Left lung (tissue), 14 donors: ENCODE results near the gene CSNK2B. TPM values are rescaled to one million over a fixed set of nuclear protein-coding genes. Genes with fewer than 3 reads are reported as not detected.

ENCODE experiments used
- ATAC-seq: fragments of 200-7000 bp; cut with Tn5 transposase; one replicate; pipeline ENCODE4 v1.9.1; 2020; ENCODE audit warnings: moderate library complexity
- DNase-seq, 4 donors: peaks; one replicate each; pipeline ENCODE4 v3.0.0-alpha.2; 2013 to 2020
- H3K27ac ChIP-seq, 2 donors: fragments of 200-600 bp; sonication (generic) in 1 of 2; one replicate each; pipeline versions ENCODE4 v1.5.0 to v1.8.0; 2020 to 2021
- H3K27me3 ChIP-seq, 2 donors: fragments of 200-600 bp; sonication (generic) in 1 of 2; one replicate each; pipeline versions ENCODE4 v1.5.0 to v1.8.0; 2020 to 2021
- H3K36me3 ChIP-seq, 2 donors: fragments of 200-600 bp; sonication (generic) in 1 of 2; one replicate each; pipeline versions ENCODE4 v1.5.0 to v1.8.0; 2020 to 2021
- H3K4me1 ChIP-seq, 2 donors: fragments of 200-600 bp; one replicate each; pipeline ENCODE4 v1.8.0; 2021
- H3K4me3 ChIP-seq, 2 donors: fragments of 200-600 bp; sonication (generic) in 1 of 2; one replicate each; pipeline versions ENCODE4 v1.5.0 to v1.8.0; 2020 to 2021; ENCODE audit warnings: mild to moderate bottlenecking in 1 of 2
- H3K9me3 ChIP-seq, 2 donors: fragments of 200-600 bp; sonication (generic) in 1 of 2; one replicate each; pipeline versions ENCODE4 v1.5.0 to v1.8.0; 2020 to 2021
- CTCF ChIP-seq, 2 donors: fragments of 200-600 bp; sonication (generic) in 1 of 2; IDR thresholded peaks; one replicate each; pipeline versions ENCODE4 v1.5.0 to v1.8.0; 2021; ENCODE audit warnings: antibody characterized with exemption in 2 of 2
- intact Hi-C, 2 donors: fragments of 100-400 bp; cut with DNase I; formaldehyde crosslinking; loops; one replicate each; pipeline versions ENCODE4 v1.11.2 to v1.14.2; 2022
- long read RNA-seq, 12 donors: library from polyadenylated mRNA in 2 of 12; unstranded in 2 of 12; transcript quantifications; one replicate each; pipeline ENCODE4 v2.0.0 and lab custom pipeline, GENCODE V29; 2019 to 2026
- polyA plus RNA-seq, 6 donors: library from polyadenylated mRNA; unstranded; fragments of 120-200 nt; gene quantifications; one replicate each; pipeline ENCODE4 v1.2.1, GENCODE V29; 2013; ENCODE audit not compliant: insufficient read length in 6 of 6
- total RNA-seq, 2 donors: library from RNA; stranded (reverse); fragmentation: NEBNext Ultra II Directional; extraction: Animal tissue kit (Norgen Biotek cat#: 25700); gene quantifications; one replicate each; pipeline ENCODE4 v1.2.1, GENCODE V29; 2021
- donor health status: DM: no; HTN: yes; CAD: no.
- donor health status: DM: no; HTN: no; CAD: no.

Gene CSNK2B
- total RNA-seq (100 to 1,000 TPM in 1 of 2 donors, 10 to 100 TPM in 1; 96.6 to 128 TPM), polyA plus RNA-seq (100 to 1,000 TPM; 189 to 210 (median 196) TPM)
- long read RNA-seq, donor 1, transcript CSNK2B-203 (7 exons, 948 nt): major isoform, 100 of 135 reads
- long read RNA-seq, donor 1, partial matches to known transcripts: 24 of 135 reads
- long read RNA-seq, donor 1, other reads (novel, unspliced or antisense): 8 of 135 reads
- long read RNA-seq, donor 2, transcript CSNK2B-203 (7 exons, 948 nt): major isoform, 77 of 102 reads
- long read RNA-seq, donor 2, partial matches to known transcripts: 17 of 102 reads
- long read RNA-seq, donor 2, other reads (novel, unspliced or antisense): 0 of 102 reads
- long read RNA-seq, donor 3, transcript CSNK2B-203 (7 exons, 948 nt): major isoform, 68 of 73 reads
- long read RNA-seq, donor 3, partial matches to known transcripts: 0 of 73 reads
- long read RNA-seq, donor 3, other reads (novel, unspliced or antisense): 0 of 73 reads
- long read RNA-seq, donor 4, transcript CSNK2B-203 (7 exons, 948 nt): major isoform, 110 of 116 reads
- long read RNA-seq, donor 4, partial matches to known transcripts: 2 of 116 reads
- long read RNA-seq, donor 4, other reads (novel, unspliced or antisense): 2 of 116 reads
- long read RNA-seq, donor 5, transcript CSNK2B-203 (7 exons, 948 nt): major isoform, 74 of 83 reads
- long read RNA-seq, donor 5, partial matches to known transcripts: 5 of 83 reads
- long read RNA-seq, donor 5, other reads (novel, unspliced or antisense): 0 of 83 reads
- long read RNA-seq, donor 6, transcript CSNK2B-203 (7 exons, 948 nt): major isoform, 65 of 68 reads
- long read RNA-seq, donor 6, partial matches to known transcripts: 0 of 68 reads
- long read RNA-seq, donor 6, other reads (novel, unspliced or antisense): 0 of 68 reads
- long read RNA-seq, donor 7, transcript CSNK2B-203 (7 exons, 948 nt): major isoform, 17 of 26 reads
- long read RNA-seq, donor 7, partial matches to known transcripts: 6 of 26 reads
- long read RNA-seq, donor 7, other reads (novel, unspliced or antisense): 0 of 26 reads
- long read RNA-seq, donor 8, transcript CSNK2B-203 (7 exons, 948 nt): major isoform, 54 of 61 reads
- long read RNA-seq, donor 8, partial matches to known transcripts: 0 of 61 reads
- long read RNA-seq, donor 8, other reads (novel, unspliced or antisense): 0 of 61 reads
- long read RNA-seq, donor 9: 0 reads
- long read RNA-seq, donor 10, transcript CSNK2B-203 (7 exons, 948 nt): major isoform, 143 of 154 reads
- long read RNA-seq, donor 10, partial matches to known transcripts: 0 of 154 reads
- long read RNA-seq, donor 10, other reads (novel, unspliced or antisense): 10 of 154 reads
- long read RNA-seq, donor 11, transcript CSNK2B-203 (7 exons, 948 nt): major isoform, 99 of 131 reads
- long read RNA-seq, donor 11, partial matches to known transcripts: 29 of 131 reads
- long read RNA-seq, donor 11, other reads (novel, unspliced or antisense): 0 of 131 reads
- long read RNA-seq, donor 12, transcript CSNK2B-203 (7 exons, 948 nt): major isoform, 59 of 61 reads
- long read RNA-seq, donor 12, partial matches to known transcripts: 0 of 61 reads
- long read RNA-seq, donor 12, other reads (novel, unspliced or antisense): 0 of 61 reads

- H3K4me3 ChIP-seq: peak within 1 kb of the TSS; percentile 57 to 66
- peak in 1 of 2 donors; percentile 26 for TF ChIP-seq CTCF (IDR thresholded peaks at IDR 0.05)
- peak; percentile 93 for ATAC-seq
- H3K27ac ChIP-seq: peak within 1 kb of the TSS; percentile 93 to 94
- DNase-seq: peak; percentile 97 to 99 (median 98)
- H3K27me3 ChIP-seq: no peaks in the 10 kb centered on the region
- intact Hi-C loops: no loop called here
- peaks cover 19 to 58% of the 10 kb centered on the region in 2 donors for H3K4me1 ChIP-seq
- no peaks in the 10 kb centered on the region for H3K9me3 ChIP-seq
- H3K36me3 ChIP-seq: peaks cover 0 to 62% of the 10 kb centered on the region in 2 donors
These were observed at the start of gene CSNK2B for GRCh38 chr6:31665501-31666336. TSS of gene CSNK2B (plus strand) at chr6:31666080. CDS start at chr6:31666832, 752 bp downstream.

GRCh38 chr6:31617010-31617409 is 48.9 kb upstream of the CSNK2B start:
- DNase-seq (no peak), ATAC-seq (no peak)
- H3K36me3 ChIP-seq: no peaks in the 10 kb centered on the region
- H3K4me3 ChIP-seq: peak overlapping the region in 1 of 2 donors; percentile 51
- intact Hi-C loops: no loop called here
- no peak for TF ChIP-seq CTCF (IDR thresholded peaks at IDR 0.05)
- H3K9me3 ChIP-seq: no peaks in the 10 kb centered on the region
- no peaks in the 10 kb centered on the region for H3K27me3 ChIP-seq
- no peak overlapping the region for H3K27ac ChIP-seq
- H3K4me1 ChIP-seq: peaks cover 7 to 44% of the 10 kb centered on the region in 2 donors

DNA sequence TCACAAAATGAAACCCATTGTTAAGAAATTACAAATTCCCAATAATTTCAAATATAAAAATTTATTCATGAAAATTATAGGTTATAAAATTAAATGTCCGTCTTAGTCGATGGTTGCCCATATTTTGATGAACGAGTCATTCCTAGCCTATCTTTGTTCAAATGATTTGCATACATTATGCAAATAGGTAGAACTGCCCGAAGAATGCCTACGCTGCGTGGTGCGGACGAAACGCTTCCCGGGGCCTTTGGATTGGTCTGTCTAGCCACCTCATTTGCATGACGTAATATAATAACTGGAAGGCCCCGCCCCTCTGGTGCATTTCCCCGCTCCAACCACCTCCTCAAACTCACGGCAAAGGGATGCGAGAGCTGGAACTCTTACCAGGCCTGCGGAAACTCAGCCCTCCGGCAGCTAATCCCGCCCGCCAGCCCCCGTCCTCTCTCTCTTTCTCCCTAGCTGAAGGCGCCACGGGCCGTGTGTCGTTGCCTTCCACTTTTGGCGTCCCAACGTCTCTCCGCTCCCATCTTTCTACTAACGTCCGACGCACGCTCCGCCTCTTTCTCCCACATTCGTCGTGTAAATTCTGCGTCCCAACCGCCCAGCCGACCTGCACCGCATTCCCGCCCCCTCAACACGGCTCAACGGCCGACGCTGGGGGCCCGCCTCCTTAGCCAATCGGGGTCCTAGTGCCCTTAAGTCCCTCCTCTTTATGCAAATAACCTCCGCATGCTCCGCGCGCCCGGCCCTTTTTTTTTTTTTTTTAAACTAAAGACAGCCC is 45.9 kb upstream of the CSNK2B start:
- Histone ChIP-seq H3K4me1 (peaks cover 17 to 47% of the 10 kb centered on the region in 2 donors), H3K4me3 (peak overlapping the region; percentile 47 to 85), H3K27ac (peak overlapping the region; percentile 97 to 98), H3K9me3 (no peaks in the 10 kb centered on the region), H3K36me3 (peaks cover 0 to 23% of the 10 kb centered on the region in 2 donors), H3K27me3 (no peaks in the 10 kb centered on the region)
- TF ChIP-seq CTCF (IDR thresholded peaks at IDR 0.05): peak in 1 of 2 donors; percentile 9
- intact Hi-C loops: no loop called here
- DNase-seq (peak; percentile 97 to 100 (median 99)), ATAC-seq (peak; percentile 93)
